GM13977 (cell line): Measurements from ENCODE around the gene NME3.

Experiments
- DNase-seq: peaks from one replicate; pipeline ENCODE4 v3.0.0; 2012; ENCODE audit warnings: low spot score
- CTCF ChIP-seq: IDR thresholded peaks from 2 replicates; pipeline ENCODE4 v1.5.1; 2012; ENCODE audit warnings: mild to moderate bottlenecking, control low read depth; ENCODE audit not compliant: insufficient read depth; ENCODE audit errors: extremely low read depth, missing control alignments
- in situ Hi-C: fragments of 300-500 bp; cut with MboI; formaldehyde crosslinking; loops from one replicate; pipeline ENCODE4 v1.12.0; 2022; ENCODE audit warnings: low sequenced_read_pairs, low pct_unique_long_range_greater_than_20kb, mixed read lengths, inconsistent platforms; ENCODE audit not compliant: unreplicated experiment

Gene NME3

GRCh38 chr16:1749152-1750117, 21.9 kb downstream of the NME3 start:
- no peak for TF ChIP-seq CTCF
- in situ Hi-C loops, result no loop called here
- DNase-seq, result no peak

GRCh38 chr16:1747934-1748333, 23.4 kb downstream of the NME3 start:
- DNase-seq, result no peak
- TF ChIP-seq CTCF, result no peak
- in situ Hi-C loops, result no loop called here

GRCh38 chr16:1746693-1747195, 24.6 kb downstream of the NME3 start:
- no peak for TF ChIP-seq CTCF
- DNase-seq, result no peak
- in situ Hi-C loops, result no loop called here

GRCh38 chr16:1745900-1746692, 25.2 kb downstream of the NME3 start:
- in situ Hi-C loops, result no loop called here

GRCh38 chr16:1745181-1745899, 26.0 kb downstream of the NME3 start:
- DNase-seq, result no peak
- in situ Hi-C loops, result no loop called here

More at GRCh38 chr16:1745900-1746692, 25.2 kb downstream of the NME3 start:
- DNase-seq, result no peak
- TF ChIP-seq CTCF, result no peak

More at GRCh38 chr16:1745181-1745899, 26.0 kb downstream of the NME3 start:
- TF ChIP-seq CTCF, result no peak
